Mucosa of stomach (tissue), 1 donor: ENCODE measurements around the gene EVI2A.
"Not testable (repeated sequence)": the region's sequence is repeated elsewhere in the genome, so short reads cannot be mapped to it uniquely, and the experiment has no call there.

Experiments
- H3K27me3 ChIP-seq: one replicate; pipeline ENCODE4 v1.7.0; 2013; ENCODE audit warnings: mild to moderate bottlenecking, low read length; ENCODE audit not compliant: control insufficient read depth, insufficient read depth
- H3K36me3 ChIP-seq: one replicate; pipeline ENCODE4 v1.7.0; 2013; ENCODE audit warnings: low read length; ENCODE audit not compliant: control insufficient read depth, insufficient read depth
- H3K4me1 ChIP-seq: one replicate; pipeline ENCODE4 v1.7.0; 2013; ENCODE audit warnings: mild to moderate bottlenecking, low read length; ENCODE audit not compliant: control insufficient read depth, insufficient read depth
- H3K4me3 ChIP-seq: one replicate; pipeline ENCODE4 v1.7.0; 2013; ENCODE audit warnings: low read length
- H3K9ac ChIP-seq: one replicate; pipeline ENCODE4 v1.7.0; 2013; ENCODE audit warnings: mild to moderate bottlenecking, low read length, moderate library complexity
- H3K9me3 ChIP-seq: one replicate; pipeline ENCODE4 v1.7.0; 2013; ENCODE audit warnings: mild to moderate bottlenecking, low read length, moderate library complexity; ENCODE audit not compliant: control insufficient read depth
- donor health status: Pancreatic carcinoma.

EVI2A gene

DNA sequence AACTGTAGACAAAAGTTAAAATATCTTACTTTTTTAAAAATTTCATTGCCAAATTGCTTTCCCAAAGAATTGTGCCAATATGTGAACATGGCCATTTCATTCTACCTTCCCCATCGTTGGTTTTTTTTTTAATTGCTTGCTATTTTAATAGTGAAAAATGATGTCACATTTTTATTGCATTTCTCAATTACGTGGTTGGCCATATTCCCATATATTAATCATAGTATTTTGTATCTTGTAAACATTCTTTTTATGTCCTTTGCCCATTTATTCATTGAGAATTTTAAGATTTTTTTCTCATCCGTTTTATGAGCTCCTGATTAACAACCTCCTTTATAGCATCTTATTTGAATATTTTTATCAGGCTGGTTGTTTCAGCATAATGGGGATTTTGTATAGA is 31.6 kb downstream of the EVI2A start:
- Histone ChIP-seq H3K4me1 (no peaks in the 10 kb centered on the region), H3K36me3 (no peaks in the 10 kb centered on the region), H3K27me3 (no peaks in the 10 kb centered on the region), H3K9ac (no peak overlapping the region), H3K9me3 (no peaks in the 10 kb centered on the region), H3K4me3 (no peak overlapping the region)

- not testable (repeated sequence) for H3K9ac ChIP-seq, H3K4me1 ChIP-seq, H3K36me3 ChIP-seq, H3K27me3 ChIP-seq, H3K9me3 ChIP-seq, H3K4me3 ChIP-seq
These were observed 33.5 kb downstream of the EVI2A start for GRCh38 chr17:31287932-31288331.

GRCh38 chr17:31286587-31286986 is 34.8 kb downstream of the EVI2A start:
- Histone ChIP-seq H3K36me3 (no peaks in the 10 kb centered on the region), H3K27me3 (no peaks in the 10 kb centered on the region), H3K4me3 (no peak overlapping the region), H3K9me3 (no peaks in the 10 kb centered on the region), H3K9ac (no peak overlapping the region), H3K4me1 (no peaks in the 10 kb centered on the region)

DNA sequence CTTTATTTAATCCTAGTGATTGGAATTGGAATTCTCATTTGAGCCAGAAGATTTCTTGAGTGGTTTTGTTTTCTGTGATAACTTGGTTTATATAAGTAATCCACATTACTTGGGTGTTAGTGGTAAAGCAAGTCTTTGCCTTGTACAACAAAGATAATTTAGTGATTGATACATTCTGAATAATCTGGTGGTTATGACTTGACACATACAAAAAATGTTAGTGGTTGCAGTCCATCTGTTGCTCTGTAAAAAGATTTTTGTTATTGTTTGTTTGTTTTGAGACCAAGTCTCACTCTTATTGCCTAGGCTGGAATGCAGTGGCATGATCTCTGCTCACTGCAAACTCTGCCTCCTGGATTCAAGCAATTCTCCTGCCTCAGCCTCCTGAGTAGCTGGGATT is 37.6 kb downstream of the EVI2A start:
- no peaks in the 10 kb centered on the region for H3K27me3 ChIP-seq
- no peaks in the 10 kb centered on the region for H3K4me1 ChIP-seq
- no peak overlapping the region for H3K9ac ChIP-seq
- H3K36me3 ChIP-seq, result no peaks in the 10 kb centered on the region
- H3K4me3 ChIP-seq, result no peak overlapping the region
- H3K9me3 ChIP-seq, result no peaks in the 10 kb centered on the region

DNA sequence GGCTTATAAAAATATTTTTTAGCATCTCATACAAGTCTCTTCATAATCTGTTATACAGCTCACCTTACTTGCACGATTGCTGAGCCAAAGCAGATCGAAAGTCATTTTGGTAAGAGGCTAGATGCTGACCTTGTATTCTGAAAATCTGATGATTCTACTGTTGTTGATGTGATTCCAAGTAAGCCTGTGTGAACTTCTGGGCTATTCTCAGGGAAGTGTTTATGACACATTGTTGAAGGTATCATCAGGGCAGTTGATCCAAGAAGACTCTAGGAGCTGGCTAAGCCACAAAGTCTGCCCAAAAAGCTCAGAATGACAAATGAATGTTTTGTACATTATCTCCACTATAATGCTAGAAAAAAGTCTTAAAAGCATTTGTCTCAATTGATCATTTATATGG is 40.4 kb downstream of the EVI2A start:
- Histone ChIP-seq H3K9ac (no peak overlapping the region), H3K4me3 (no peak overlapping the region), H3K9me3 (no peaks in the 10 kb centered on the region), H3K4me1 (no peaks in the 10 kb centered on the region), H3K27me3 (no peaks in the 10 kb centered on the region), H3K36me3 (no peaks in the 10 kb centered on the region)

GRCh38 chr17:31279401-31279800 is 42.0 kb downstream of the EVI2A start:
- Histone ChIP-seq H3K9ac (no peak overlapping the region), H3K9me3 (no peaks in the 10 kb centered on the region), H3K4me3 (no peak overlapping the region), H3K4me1 (no peaks in the 10 kb centered on the region), H3K27me3 (no peaks in the 10 kb centered on the region), H3K36me3 (no peaks in the 10 kb centered on the region)

DNA sequence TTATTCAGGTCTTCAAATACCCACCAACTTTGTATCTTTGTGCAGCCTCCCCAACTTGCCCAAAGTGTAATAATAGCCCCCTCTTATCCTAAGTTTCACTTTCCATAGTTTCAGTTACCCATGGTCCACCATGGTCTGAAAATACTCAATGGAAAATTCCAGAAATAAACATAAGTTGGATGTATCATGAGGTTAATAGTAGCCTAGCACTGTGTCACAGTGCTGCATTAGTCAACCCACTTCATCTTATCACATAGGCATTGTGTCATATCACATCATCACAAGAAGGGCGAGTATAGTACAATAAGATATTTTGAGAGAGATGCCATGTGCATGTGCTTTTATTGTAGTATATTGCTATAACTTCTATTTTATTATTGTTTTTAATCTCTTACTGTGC is 46.3 kb downstream of the EVI2A start:
- H3K9ac ChIP-seq, result no peak overlapping the region
- H3K9me3 ChIP-seq, result no peaks in the 10 kb centered on the region

DNA sequence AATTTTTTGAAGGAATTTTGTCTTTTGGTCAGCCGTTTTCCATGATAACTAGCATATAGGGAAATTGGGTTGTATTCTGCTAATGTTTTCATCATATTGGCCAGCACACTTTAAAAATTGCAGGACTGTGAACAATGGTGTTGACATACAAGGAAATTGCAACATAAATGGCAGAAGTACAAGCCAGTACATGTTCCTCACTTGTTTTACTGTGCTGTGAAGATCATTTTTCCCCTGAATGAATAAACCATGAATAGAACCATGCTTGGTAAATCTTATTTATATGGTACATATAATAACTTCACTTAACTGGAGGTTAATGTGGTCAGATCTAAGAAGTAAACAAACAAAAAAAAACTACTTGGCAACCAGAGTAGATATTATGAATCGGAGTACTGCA is 47.2 kb downstream of the EVI2A start:
- H3K27me3 ChIP-seq, result no peaks in the 10 kb centered on the region
- H3K36me3 ChIP-seq, result no peaks in the 10 kb centered on the region
- no peaks in the 10 kb centered on the region for H3K4me1 ChIP-seq
- no peaks in the 10 kb centered on the region for H3K9me3 ChIP-seq
- H3K4me3 ChIP-seq, result no peak overlapping the region
- no peak overlapping the region for H3K9ac ChIP-seq

More for the DNA sequence above, 46.3 kb downstream of the EVI2A start:
- Histone ChIP-seq H3K4me3 (no peak overlapping the region), H3K4me1 (no peaks in the 10 kb centered on the region), H3K27me3 (no peaks in the 10 kb centered on the region), H3K36me3 (no peaks in the 10 kb centered on the region)

- H3K9ac ChIP-seq, result no peak overlapping the region
- H3K27me3 ChIP-seq, result no peaks in the 10 kb centered on the region
- H3K4me3 ChIP-seq, result no peak overlapping the region
- H3K4me1 ChIP-seq, result no peaks in the 10 kb centered on the region
- H3K36me3 ChIP-seq, result no peaks in the 10 kb centered on the region
- H3K9me3 ChIP-seq, result no peaks in the 10 kb centered on the region
These were observed 47.9 kb downstream of the EVI2A start for GRCh38 chr17:31273516-31273915.

- H3K4me1 ChIP-seq, result no peaks in the 10 kb centered on the region
- H3K9me3 ChIP-seq, result no peaks in the 10 kb centered on the region
- H3K9ac ChIP-seq, result no peak overlapping the region
- H3K4me3 ChIP-seq, result no peak overlapping the region
- H3K27me3 ChIP-seq, result no peaks in the 10 kb centered on the region
- H3K36me3 ChIP-seq, result no peaks in the 10 kb centered on the region
These were observed 48.6 kb downstream of the EVI2A start for GRCh38 chr17:31272803-31273202.

DNA sequence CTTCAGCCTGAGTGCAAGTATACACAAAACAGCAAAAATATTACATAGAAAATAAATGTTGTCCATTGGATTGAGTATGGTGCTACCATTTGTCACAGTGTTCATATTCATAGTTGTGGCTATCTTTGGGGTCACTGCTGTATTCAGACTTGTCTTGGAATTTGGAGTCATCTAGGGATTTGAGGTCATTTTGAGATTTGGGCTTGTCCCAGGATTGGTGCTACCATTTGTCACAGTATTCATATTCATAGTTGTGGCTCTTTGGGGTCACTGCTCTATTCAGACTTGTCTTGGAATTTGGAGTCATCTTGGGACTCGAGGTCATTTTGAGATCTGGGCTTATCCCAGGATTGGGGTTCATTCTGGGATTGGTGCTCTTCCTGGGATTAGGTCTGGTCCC is 49.2 kb downstream of the EVI2A start:
- H3K36me3 ChIP-seq, result no peaks in the 10 kb centered on the region
- H3K4me1 ChIP-seq, result no peaks in the 10 kb centered on the region
- no peaks in the 10 kb centered on the region for H3K27me3 ChIP-seq
- H3K9ac ChIP-seq, result no peak overlapping the region
- no peak overlapping the region for H3K4me3 ChIP-seq
- H3K9me3 ChIP-seq, result no peaks in the 10 kb centered on the region

- Histone ChIP-seq H3K9ac (no peak overlapping the region), H3K27me3 (no peaks in the 10 kb centered on the region), H3K9me3 (no peaks in the 10 kb centered on the region), H3K4me3 (no peak overlapping the region), H3K36me3 (no peaks in the 10 kb centered on the region), H3K4me1 (no peaks in the 10 kb centered on the region)
These were observed 51.8 kb downstream of the EVI2A start for GRCh38 chr17:31269578-31269983.

- H3K36me3 ChIP-seq, result no peaks in the 10 kb centered on the region
- no peak overlapping the region for H3K4me3 ChIP-seq
These were observed 52.3 kb downstream of the EVI2A start for GRCh38 chr17:31269036-31269577.

More at GRCh38 chr17:31269036-31269577, 52.3 kb downstream of the EVI2A start:
- Histone ChIP-seq H3K9me3 (no peaks in the 10 kb centered on the region), H3K4me1 (no peaks in the 10 kb centered on the region), H3K9ac (no peak overlapping the region), H3K27me3 (no peaks in the 10 kb centered on the region)
